CD14-positive monocyte (primary cell): ENCODE measurements around the gene GAP43. TPM values are rescaled to one million over a fixed set of nuclear protein-coding genes. Genes with fewer than 3 reads are reported as not detected.

Source experiments
- DNase-seq, 3 donors: peaks; one replicate each; pipeline ENCODE4 v3.0.0-alpha.2; 2011 to 2022
- H2AFZ ChIP-seq: 2 replicates; pipeline ENCODE4 v1.6.0; 2012; ENCODE audit warnings: mild to moderate bottlenecking, low read depth, low read length, inconsistent platforms; ENCODE audit not compliant: insufficient read depth, poor library complexity, severe bottlenecking
- H3K27ac ChIP-seq, 2 donors: 1 replicate in 1 of 2; 2 replicates in 1 of 2; pipeline ENCODE4 v1.5.1; 2012 to 2013; ENCODE audit warnings: low read length in 2 of 2, control low read depth in 1 of 2, inconsistent platforms in 1 of 2, low read depth in 1 of 2, mild to moderate bottlenecking in 1 of 2
- H3K27me3 ChIP-seq, 2 donors: one replicate each; pipeline versions ENCODE4 v1.6.0 to v1.6.1; 2011 to 2013; ENCODE audit warnings: low read length in 2 of 2; ENCODE audit not compliant: control insufficient read depth in 2 of 2, insufficient read depth in 2 of 2
- H3K36me3 ChIP-seq, 2 donors: replicated peaks in 1 of 2; 1 replicate in 1 of 2; 2 replicates in 1 of 2; pipeline versions ENCODE4 v1.5.1 to v1.6.1; 2012 to 2013; ENCODE audit warnings: low read length in 2 of 2, control low read depth in 1 of 2, inconsistent platforms in 1 of 2, mild to moderate bottlenecking in 1 of 2; ENCODE audit not compliant: insufficient read depth in 2 of 2, control insufficient read depth in 1 of 2
- H3K4me1 ChIP-seq, 2 donors: 1 replicate in 1 of 2; 2 replicates in 1 of 2; pipeline versions ENCODE4 v1.5.1 to v1.6.1; 2012 to 2013; ENCODE audit warnings: low read length in 2 of 2, control low read depth in 1 of 2, inconsistent platforms in 1 of 2, mild to moderate bottlenecking in 1 of 2, moderate library complexity in 1 of 2; ENCODE audit not compliant: insufficient read depth in 2 of 2, control insufficient read depth in 1 of 2
- H3K4me2 ChIP-seq: replicated peaks from 2 replicates; pipeline ENCODE3; 2012; ENCODE audit warnings: low read length, moderate library complexity, mild to moderate bottlenecking; ENCODE audit not compliant: poor library complexity, severe bottlenecking; ENCODE audit errors: extremely low read depth
- H3K4me3 ChIP-seq, 3 experiments: fragments of 200-600 bp in 1 of 3; sonication (generic) in 1 of 3; replicated peaks in 1 of 3; 1 replicate in 2 of 3; 2 replicates in 1 of 3; pipeline ENCODE4 v1.5.1; 2011 to 2013; ENCODE audit warnings: low read length in 3 of 3, mild to moderate bottlenecking in 3 of 3, control low read depth in 2 of 3, low read depth in 2 of 3, inconsistent platforms in 1 of 3, moderate library complexity in 1 of 3
- H3K79me2 ChIP-seq: 2 replicates; pipeline ENCODE4 v1.6.0; 2012; ENCODE audit warnings: mild to moderate bottlenecking, control low read depth, inconsistent platforms, low read length, moderate library complexity; ENCODE audit not compliant: insufficient read depth
- H3K9ac ChIP-seq: 2 replicates; pipeline ENCODE4 v1.6.0; 2017; ENCODE audit warnings: low read length, mild to moderate bottlenecking; ENCODE audit not compliant: insufficient read depth, poor library complexity, severe bottlenecking
- H3K9me3 ChIP-seq, 2 donors: replicated peaks in 1 of 2; 1 replicate in 1 of 2; 2 replicates in 1 of 2; pipeline versions ENCODE4 v1.5.1 to v1.6.1; 2012 to 2013; ENCODE audit warnings: low read length in 2 of 2, control low read depth in 1 of 2; ENCODE audit not compliant: control insufficient read depth in 1 of 2, insufficient read depth in 1 of 2
- H4K20me1 ChIP-seq: 2 replicates; pipeline ENCODE4 v1.6.0; 2012; ENCODE audit warnings: mild to moderate bottlenecking, low read length, control low read depth, moderate library complexity; ENCODE audit not compliant: insufficient read depth
- H3K27ac Mint-ChIP-seq, 7 donors: one replicate each; pipeline ENCODE4 v1.8.0; 2020; ENCODE audit warnings: mild to moderate bottlenecking in 7 of 7, mixed read lengths in 7 of 7, moderate library complexity in 6 of 7, inconsistent platforms in 2 of 7
- H3K27me3 Mint-ChIP-seq, 3 donors: one replicate each; pipeline ENCODE4 v1.8.0; 2021 to 2022; ENCODE audit warnings: low read depth in 3 of 3, mild to moderate bottlenecking in 3 of 3, mixed read lengths in 3 of 3, moderate library complexity in 3 of 3, inconsistent platforms in 1 of 3
- H3K36me3 Mint-ChIP-seq, 2 donors: one replicate each; pipeline ENCODE4 v1.8.0; 2020; ENCODE audit warnings: mixed read lengths in 2 of 2, inconsistent platforms in 1 of 2, mild to moderate bottlenecking in 1 of 2
- H3K4me1 Mint-ChIP-seq: one replicate; pipeline ENCODE4 v1.8.0; 2020; ENCODE audit warnings: mild to moderate bottlenecking, mixed read lengths
- H3K4me3 Mint-ChIP-seq, 2 donors: one replicate each; pipeline ENCODE4 v1.8.0; 2020; ENCODE audit warnings: mild to moderate bottlenecking in 2 of 2, mixed read lengths in 2 of 2, moderate library complexity in 1 of 2
- H3K9me3 Mint-ChIP-seq, 7 donors: one replicate each; pipeline ENCODE4 v1.8.0; 2020 to 2022; ENCODE audit warnings: mixed read lengths in 7 of 7, mild to moderate bottlenecking in 6 of 7, moderate library complexity in 6 of 7, inconsistent platforms in 2 of 7
- WGBS: methylation state at CpG from one replicate; pipeline ENCODE4 v1.1.5; 2013; ENCODE audit warnings: missing lambda C conversion rate; ENCODE audit not compliant: insufficient coverage; 5-methylcytosine and 5-hydroxymethylcytosine counted together
- intact Hi-C, 2 donors: fragments of 100-400 bp; cut with micrococcal nuclease; formaldehyde crosslinking; loops; one replicate each; pipeline versions ENCODE4 v1.15.0 to v1.15.1; 2023
- polyA plus RNA-seq, 3 donors: library from polyadenylated mRNA; depleted of rRNA in 1 of 3; unstranded in 2 of 3; stranded (reverse) in 1 of 3; fragments of 300-500 nt in 2 of 3; fragments of >200 nt in 1 of 3; fragmentation: Illumina TruSeq in 2 of 3; gene quantifications; 1 replicate in 2 of 3; 2 replicates in 1 of 3; pipeline ENCODE4 v1.2.3, GENCODE V29; 2012 to 2021
- TF ChIP-seq, protein P1 (sequence below): fragments of 200-600 bp; IDR thresholded peaks from one replicate; pipeline ENCODE4 v1.8.0; 2022; ENCODE audit warnings: antibody characterized with exemption, mild to moderate bottlenecking

GAP43 gene
- polyA plus RNA-seq, 3 donors = not detected

GRCh38 chr3:115595611-115596275 is 27.6 kb upstream of the GAP43 start:
- no peak overlapping the region for H3K27ac Mint-ChIP-seq
- intact Hi-C loops = no loop called here

GRCh38 chr3:115598216-115598615 is 25.1 kb upstream of the GAP43 start:
- no peak overlapping the region for H3K4me3 ChIP-seq
- H3K9me3 Mint-ChIP-seq = peaks cover 4 to 21% (median 9%) of the 10 kb centered on the region in 7 donors
- no peak overlapping the region for H3K4me3 Mint-ChIP-seq
- no peak overlapping the region for H2AFZ ChIP-seq
- peaks cover 4 to 11% of the 10 kb centered on the region in 2 donors for H3K9me3 ChIP-seq
- H3K9ac ChIP-seq = no peak overlapping the region
- H3K27ac ChIP-seq = no peak overlapping the region
- peaks cover 0 to 2% (median 0%) of the 10 kb centered on the region in 3 donors for H3K27me3 Mint-ChIP-seq
- H3K4me2 ChIP-seq = no peak overlapping the region
- TF ChIP-seq, protein P1, sequence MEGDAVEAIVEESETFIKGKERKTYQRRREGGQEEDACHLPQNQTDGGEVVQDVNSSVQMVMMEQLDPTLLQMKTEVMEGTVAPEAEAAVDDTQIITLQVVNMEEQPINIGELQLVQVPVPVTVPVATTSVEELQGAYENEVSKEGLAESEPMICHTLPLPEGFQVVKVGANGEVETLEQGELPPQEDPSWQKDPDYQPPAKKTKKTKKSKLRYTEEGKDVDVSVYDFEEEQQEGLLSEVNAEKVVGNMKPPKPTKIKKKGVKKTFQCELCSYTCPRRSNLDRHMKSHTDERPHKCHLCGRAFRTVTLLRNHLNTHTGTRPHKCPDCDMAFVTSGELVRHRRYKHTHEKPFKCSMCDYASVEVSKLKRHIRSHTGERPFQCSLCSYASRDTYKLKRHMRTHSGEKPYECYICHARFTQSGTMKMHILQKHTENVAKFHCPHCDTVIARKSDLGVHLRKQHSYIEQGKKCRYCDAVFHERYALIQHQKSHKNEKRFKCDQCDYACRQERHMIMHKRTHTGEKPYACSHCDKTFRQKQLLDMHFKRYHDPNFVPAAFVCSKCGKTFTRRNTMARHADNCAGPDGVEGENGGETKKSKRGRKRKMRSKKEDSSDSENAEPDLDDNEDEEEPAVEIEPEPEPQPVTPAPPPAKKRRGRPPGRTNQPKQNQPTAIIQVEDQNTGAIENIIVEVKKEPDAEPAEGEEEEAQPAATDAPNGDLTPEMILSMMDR = no peak
- no peaks in the 10 kb centered on the region for H3K79me2 ChIP-seq
- no peak overlapping the region for H3K27ac Mint-ChIP-seq
- no peaks in the 10 kb centered on the region for H4K20me1 ChIP-seq
- no peaks in the 10 kb centered on the region for H3K36me3 Mint-ChIP-seq
- H3K4me1 Mint-ChIP-seq = no peaks in the 10 kb centered on the region
- DNase-seq = no peak
- H3K36me3 ChIP-seq = no peaks in the 10 kb centered on the region
- H3K27me3 ChIP-seq = no peaks in the 10 kb centered on the region
- intact Hi-C loops = no loop called here
- no peaks in the 10 kb centered on the region for H3K4me1 ChIP-seq

More at GRCh38 chr3:115595611-115596275, 27.6 kb upstream of the GAP43 start:
- TF ChIP-seq, protein P1 = no peak
- no CpG with 5 or more reads among the region's 2 CpGs for WGBS
- peaks cover 0 to 2% (median 0%) of the 10 kb centered on the region in 3 donors for H3K27me3 Mint-ChIP-seq
- Histone ChIP-seq H3K9me3 (peaks cover 4 to 11% of the 10 kb centered on the region in 2 donors), H3K79me2 (no peaks in the 10 kb centered on the region), H3K27ac (no peak overlapping the region), H3K36me3 (no peaks in the 10 kb centered on the region), H3K9ac (no peak overlapping the region), H2AFZ (no peak overlapping the region), H3K27me3 (no peaks in the 10 kb centered on the region), H3K4me2 (no peak overlapping the region), H4K20me1 (no peaks in the 10 kb centered on the region), H3K4me3 (no peak overlapping the region), H3K4me1 (no peaks in the 10 kb centered on the region)
- H3K4me3 Mint-ChIP-seq = no peak overlapping the region
- no peaks in the 10 kb centered on the region for H3K36me3 Mint-ChIP-seq
- H3K9me3 Mint-ChIP-seq = peaks cover 2 to 21% (median 9%) of the 10 kb centered on the region in 7 donors
- DNase-seq = no peak
- H3K4me1 Mint-ChIP-seq = no peaks in the 10 kb centered on the region
